Testis (tissue), 3 donors: Measurements from ENCODE around the gene NHSL2. TPM values are rescaled to one million over a fixed set of nuclear protein-coding genes. Genes with fewer than 3 reads are reported as not detected.

Experiments used
- DNase-seq: peaks from one replicate; pipeline ENCODE4 v3.0.0-alpha.2; 2019
- H3K27ac ChIP-seq, 2 donors: fragments of 200-600 bp; sonication (generic); one replicate each; pipeline ENCODE4 v1.5.1; 2019
- H3K27me3 ChIP-seq: fragments of 200-600 bp; sonication (generic); one replicate; pipeline ENCODE4 v1.5.1; 2019
- H3K36me3 ChIP-seq: fragments of 200-600 bp; sonication (generic); one replicate; pipeline ENCODE4 v1.5.1; 2017; ENCODE audit warnings: low read depth; ENCODE audit errors: missing control alignments
- H3K4me1 ChIP-seq: fragments of 200-600 bp; sonication (generic); one replicate; pipeline ENCODE4 v1.5.1; 2019
- H3K4me3 ChIP-seq, 2 donors: fragments of 200-600 bp; sonication (generic); one replicate each; pipeline ENCODE4 v1.5.1; 2017 to 2019
- H3K9me3 ChIP-seq: fragments of 200-600 bp; sonication (generic); one replicate; pipeline ENCODE4 v1.5.1; 2017
- POLR2A ChIP-seq: fragments of 450-650 bp; IDR thresholded peaks from one replicate; pipeline ENCODE4 v1.6.1; 2017; ENCODE audit warnings: antibody characterized with exemption, mild to moderate bottlenecking, moderate library complexity
- WGBS, 2 donors: methylation state at CpG; one replicate each; pipeline ENCODE4 v1.1.5; 2018; 5-methylcytosine and 5-hydroxymethylcytosine counted together
- intact Hi-C: fragments of 100-400 bp; cut with DNase I; formaldehyde crosslinking; loops from one replicate; pipeline ENCODE4 v1.15.1; 2023; ENCODE audit warnings: low total_unique reads
- polyA plus RNA-seq: library from polyadenylated mRNA; stranded (reverse); fragments of 350-450 nt; fragmentation: Illumina TruSeq; extraction: RNeasy Lipid Tissue Mini Kit (QIAGEN cat#74804); gene quantifications from one replicate; pipeline ENCODE4 v1.2.3, GENCODE V29; 2014; ENCODE audit warnings: low read depth, low replicate concordance; ENCODE audit not compliant: insufficient read depth
- total RNA-seq, 2 donors: library from RNA; depleted of rRNA; stranded (reverse); fragments of >200 nt; gene quantifications; one replicate each; pipeline ENCODE4 v1.2.3, GENCODE V29; 2016
- TF ChIP-seq, protein P1 (sequence below), 3 experiments: fragments of 450-650 bp in 2 of 3; fragments of 200-600 bp in 1 of 3; sonication (generic) in 1 of 3; IDR thresholded peaks; one replicate each; pipeline ENCODE4 v1.5.1; 2016 to 2019; ENCODE audit warnings: antibody characterized with exemption in 3 of 3, mild to moderate bottlenecking in 2 of 3, moderate library complexity in 1 of 3

Gene NHSL2
- total and polyA plus RNA-seq, 3 donors from 2014 or later = 9.5 to 33.1 (median 32.5) TPM

DNA sequence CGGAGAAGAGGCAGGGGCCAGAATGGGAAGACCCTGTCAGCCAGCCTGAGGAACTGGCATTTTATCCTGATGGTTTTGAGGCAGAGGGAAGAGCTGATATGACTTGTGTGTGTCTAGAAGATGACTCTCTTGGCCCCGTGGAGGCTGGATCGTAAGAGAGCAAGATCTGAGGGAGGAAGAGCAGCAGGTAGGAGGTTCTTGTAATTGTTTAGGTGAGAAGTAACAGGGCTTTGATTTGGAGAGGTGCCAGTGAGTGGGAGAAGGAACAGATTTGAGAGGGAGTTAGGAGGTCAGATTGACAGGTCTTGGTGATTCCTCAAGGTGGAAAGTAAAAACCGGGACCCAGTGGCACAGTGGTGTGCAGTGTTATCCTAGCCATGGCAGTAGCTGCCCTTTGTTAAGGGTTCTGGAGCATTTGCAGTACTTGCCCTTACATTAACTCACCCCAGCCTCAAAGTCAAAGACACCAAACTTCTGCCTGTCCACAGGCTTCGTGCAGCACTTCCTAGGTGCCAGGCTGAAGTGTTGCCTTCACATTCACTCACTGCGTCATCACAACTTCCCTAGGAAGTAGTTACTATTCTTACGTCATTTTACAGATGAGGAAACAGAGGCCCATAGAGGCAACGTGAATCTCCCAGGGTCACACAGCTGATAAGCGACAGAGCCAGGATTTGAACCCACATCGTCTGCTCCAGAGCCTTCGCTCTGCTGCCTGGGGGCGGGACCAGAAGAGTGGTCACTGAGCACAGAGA lies 197.4 kb downstream of the NHSL2 start:
- Histone ChIP-seq H3K36me3 (no peaks in the 10 kb centered on the region), H3K9me3 (no peaks in the 10 kb centered on the region), H3K4me3 (no peak overlapping the region), H3K27ac (no peak overlapping the region), H3K4me1 (no peaks in the 10 kb centered on the region), H3K27me3 (no peaks in the 10 kb centered on the region)
- no peak for DNase-seq
- 70 to 79% methylated on average over 8 to 12 of the region's 12 CpGs for WGBS, 2 donors
- intact Hi-C loops = no loop called here
- no peak for TF ChIP-seq POLR2A
- TF ChIP-seq, protein P1, sequence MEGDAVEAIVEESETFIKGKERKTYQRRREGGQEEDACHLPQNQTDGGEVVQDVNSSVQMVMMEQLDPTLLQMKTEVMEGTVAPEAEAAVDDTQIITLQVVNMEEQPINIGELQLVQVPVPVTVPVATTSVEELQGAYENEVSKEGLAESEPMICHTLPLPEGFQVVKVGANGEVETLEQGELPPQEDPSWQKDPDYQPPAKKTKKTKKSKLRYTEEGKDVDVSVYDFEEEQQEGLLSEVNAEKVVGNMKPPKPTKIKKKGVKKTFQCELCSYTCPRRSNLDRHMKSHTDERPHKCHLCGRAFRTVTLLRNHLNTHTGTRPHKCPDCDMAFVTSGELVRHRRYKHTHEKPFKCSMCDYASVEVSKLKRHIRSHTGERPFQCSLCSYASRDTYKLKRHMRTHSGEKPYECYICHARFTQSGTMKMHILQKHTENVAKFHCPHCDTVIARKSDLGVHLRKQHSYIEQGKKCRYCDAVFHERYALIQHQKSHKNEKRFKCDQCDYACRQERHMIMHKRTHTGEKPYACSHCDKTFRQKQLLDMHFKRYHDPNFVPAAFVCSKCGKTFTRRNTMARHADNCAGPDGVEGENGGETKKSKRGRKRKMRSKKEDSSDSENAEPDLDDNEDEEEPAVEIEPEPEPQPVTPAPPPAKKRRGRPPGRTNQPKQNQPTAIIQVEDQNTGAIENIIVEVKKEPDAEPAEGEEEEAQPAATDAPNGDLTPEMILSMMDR (IDR thresholded peaks at IDR 0.05) = no peak

DNA sequence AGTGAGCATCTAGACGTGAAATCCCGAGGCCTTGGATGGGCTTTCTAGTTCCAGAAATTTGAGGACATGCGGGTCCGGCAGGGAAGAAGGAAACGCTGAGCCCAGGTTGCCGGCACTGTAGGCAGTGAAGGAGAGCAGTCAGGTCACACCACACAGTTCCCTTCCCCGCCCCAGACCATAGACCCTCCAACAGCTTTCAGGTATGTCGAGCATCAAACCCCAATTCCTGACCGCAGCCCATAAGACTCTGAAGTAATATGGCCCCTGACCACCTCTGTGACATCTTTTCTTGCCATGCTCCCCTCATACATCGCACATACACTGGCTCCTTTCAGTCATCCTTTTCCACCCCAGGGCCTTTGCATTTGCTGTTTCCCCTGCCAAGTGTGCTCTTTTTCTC lies 198.0 kb downstream of the NHSL2 start:
- no peaks in the 10 kb centered on the region for H3K4me1 ChIP-seq
- no peaks in the 10 kb centered on the region for H3K36me3 ChIP-seq
- H3K9me3 ChIP-seq = no peaks in the 10 kb centered on the region
- H3K27me3 ChIP-seq = no peaks in the 10 kb centered on the region
- WGBS, 2 donors = 84 to 86% methylated on average over 6 to 10 of the region's 10 CpGs
- no peak for TF ChIP-seq POLR2A
- TF ChIP-seq, protein P1 (IDR thresholded peaks at IDR 0.05) = no peak
- H3K4me3 ChIP-seq = no peak overlapping the region
- DNase-seq = no peak
- no peak overlapping the region for H3K27ac ChIP-seq
- intact Hi-C loops = no loop called here

DNA sequence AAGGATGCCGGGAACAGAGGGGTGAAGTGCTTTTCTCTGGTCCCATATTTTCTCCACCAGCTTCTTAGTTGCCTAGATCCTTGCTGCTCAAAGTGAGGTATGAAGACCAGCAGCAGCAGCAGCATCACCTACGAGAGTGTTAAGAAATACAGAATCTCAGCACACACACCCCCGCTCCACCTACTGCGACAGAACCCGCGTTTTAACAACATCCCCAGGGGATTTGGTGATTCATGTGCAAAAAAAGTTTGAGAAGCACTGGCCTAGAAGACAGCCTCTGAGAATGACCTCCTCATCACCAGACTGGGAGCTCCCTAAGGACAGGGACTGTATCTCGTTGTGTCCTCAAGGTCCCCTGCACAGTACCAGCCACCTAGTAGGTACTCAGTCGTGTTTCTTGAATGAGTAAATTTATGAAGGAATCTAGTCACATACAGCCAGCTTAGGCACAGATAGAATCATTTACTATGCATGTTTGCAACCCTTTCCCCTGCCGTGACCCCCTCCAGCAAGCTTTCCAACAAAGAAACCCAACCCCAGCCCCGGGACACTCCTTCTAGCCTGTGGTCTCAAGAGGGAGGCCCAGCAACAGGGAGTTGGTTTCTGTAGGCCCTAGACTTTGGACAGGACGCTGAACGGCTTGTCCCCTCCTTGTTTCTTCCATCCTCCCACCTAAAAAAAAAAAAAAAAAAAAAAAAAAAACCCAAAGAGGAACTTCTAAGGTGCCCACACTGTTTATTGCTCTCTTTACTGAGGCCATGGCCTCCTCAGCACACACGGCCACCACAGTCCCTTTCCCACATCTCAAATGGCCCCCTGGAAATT lies 199.6 kb downstream of the NHSL2 start:
- no peak for DNase-seq
- H3K4me1 ChIP-seq = no peaks in the 10 kb centered on the region
- no peak overlapping the region for H3K4me3 ChIP-seq
- TF ChIP-seq, protein P1 (IDR thresholded peaks at IDR 0.05) = no peak
- no peak for TF ChIP-seq POLR2A
- H3K27me3 ChIP-seq = no peaks in the 10 kb centered on the region
- 65 to 76% methylated on average over 13 of the region's 13 CpGs for WGBS, 2 donors
- intact Hi-C loops = no loop called here
- H3K27ac ChIP-seq = no peak overlapping the region
- no peaks in the 10 kb centered on the region for H3K36me3 ChIP-seq
- no peaks in the 10 kb centered on the region for H3K9me3 ChIP-seq

DNA sequence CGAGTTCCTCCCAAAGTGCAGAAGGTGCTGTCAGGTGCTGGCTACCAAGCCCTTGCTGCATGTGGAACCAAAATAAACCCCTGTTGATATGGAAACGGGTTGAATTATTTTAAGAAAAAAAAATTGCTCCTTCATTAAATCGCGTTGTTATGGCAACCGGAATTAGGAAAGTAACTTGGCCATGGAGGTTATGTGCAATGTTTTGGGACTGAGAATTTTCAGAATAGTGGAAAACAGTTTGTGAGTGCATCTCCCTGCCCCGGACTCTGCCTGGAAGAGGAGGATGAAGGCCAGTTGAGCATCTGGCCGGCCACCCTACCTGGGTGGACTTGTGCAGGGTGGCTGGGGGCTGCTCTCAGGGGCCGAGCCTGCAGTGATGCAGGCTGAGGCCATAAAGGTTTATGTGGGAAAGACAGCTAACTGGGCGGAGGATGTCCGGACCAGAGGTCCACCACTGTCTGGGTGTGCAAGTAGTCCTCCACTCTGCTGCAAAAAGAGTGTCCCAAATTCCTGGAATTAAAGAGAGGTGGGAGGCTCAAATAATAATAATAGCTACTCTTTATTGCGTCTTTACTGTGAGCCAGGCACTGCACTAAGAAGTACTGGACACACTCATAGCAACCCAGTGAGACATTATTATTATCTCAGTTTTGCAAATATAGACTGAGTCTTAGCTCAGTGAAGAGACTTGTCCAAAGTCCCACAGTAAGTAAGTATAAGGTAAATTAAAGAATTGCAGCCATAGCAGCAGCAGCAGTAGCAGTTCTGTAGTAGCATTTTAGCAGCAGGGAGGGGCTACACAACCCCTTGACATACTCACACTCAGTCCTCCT lies 200.4 kb downstream of the NHSL2 start:
- TF ChIP-seq POLR2A = no peak
- TF ChIP-seq, protein P1 (IDR thresholded peaks at IDR 0.05) = no peak
- no peaks in the 10 kb centered on the region for H3K4me1 ChIP-seq
- H3K4me3 ChIP-seq = no peak overlapping the region
- H3K27ac ChIP-seq = no peak overlapping the region
- H3K27me3 ChIP-seq = no peaks in the 10 kb centered on the region
- H3K36me3 ChIP-seq = no peaks in the 10 kb centered on the region
- no peak for DNase-seq
- intact Hi-C loops = no loop called here
- no peaks in the 10 kb centered on the region for H3K9me3 ChIP-seq
- 77 to 88% methylated on average over 11 of the region's 11 CpGs for WGBS, 2 donors
